ENCODE data around the gene CACNA1H.
"Not testable (repeated sequence)": the region's sequence is repeated elsewhere in the genome, so short reads cannot be mapped to it uniquely, and the experiment has no call there.

The CACNA1H gene

GRCh38 chr16:1241081-1241480 is 88.2 kb downstream of the CACNA1H start:
- not testable (repeated sequence) for DNase-seq (ENCODE audit: low read depth); H3K4me3 ChIP-seq (ENCODE audit: low read depth, low read length)

DNA sequence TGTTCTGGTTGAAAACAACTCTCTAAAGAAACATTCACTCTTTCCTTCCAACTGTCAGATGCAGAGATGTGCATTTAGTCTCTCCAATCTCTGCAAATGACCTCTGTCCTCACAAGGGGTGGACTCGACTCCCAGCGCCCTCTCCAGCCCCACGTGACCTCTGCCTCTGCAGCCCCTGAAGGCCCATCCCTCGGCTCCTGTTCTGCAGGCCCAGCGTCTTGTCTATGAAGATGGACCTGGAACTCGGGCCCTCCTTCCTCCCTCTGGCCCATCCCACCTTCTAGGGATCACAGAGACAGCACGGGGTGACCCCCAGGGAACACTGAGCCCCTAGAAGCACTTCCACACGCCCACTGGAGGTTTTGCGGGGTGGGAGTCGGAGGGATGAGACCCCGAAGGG is 90.5 kb downstream of the CACNA1H start:
- not testable (repeated sequence) for DNase-seq (ENCODE audit: low read depth); H3K4me3 ChIP-seq (ENCODE audit: low read depth, low read length)

- not testable (repeated sequence) for H3K4me3 ChIP-seq (ENCODE audit: low read depth, low read length); DNase-seq (ENCODE audit: low read depth)
Measured at GRCh38 chr16:1243907-1244850, 91.3 kb downstream of the CACNA1H start.

GRCh38 chr16:1244881-1245280 is 92.0 kb downstream of the CACNA1H start:
- TF ChIP-seq CTCF (IDR thresholded peaks at IDR 0.05; ENCODE audit: control insufficient read depth, extremely low read depth, insufficient read depth), result no peak
- no peak for DNase-seq (ENCODE audit: low read depth)
- H3K4me3 ChIP-seq (ENCODE audit: low read depth, low read length), result no peak overlapping the region

- H3K4me3 ChIP-seq (ENCODE audit: low read depth, low read length), result no peak overlapping the region
- DNase-seq (ENCODE audit: low read depth), result no peak
- TF ChIP-seq CTCF (IDR thresholded peaks at IDR 0.05; ENCODE audit: control insufficient read depth, extremely low read depth, insufficient read depth), result no peak
Measured at GRCh38 chr16:1245452-1246020, 92.6 kb downstream of the CACNA1H start.

GRCh38 chr16:1247903-1248537 is 95.1 kb downstream of the CACNA1H start:
- H3K4me3 ChIP-seq (ENCODE audit: low read depth, low read length); DNase-seq (ENCODE audit: low read depth): not testable (repeated sequence)

GRCh38 chr16:1249031-1249755 is 96.3 kb downstream of the CACNA1H start:
- H3K4me3 ChIP-seq (ENCODE audit: low read depth, low read length); DNase-seq (ENCODE audit: low read depth): not testable (repeated sequence)

GRCh38 chr16:1253701-1254364 is 100.9 kb downstream of the CACNA1H start:
- H3K4me3 ChIP-seq (ENCODE audit: low read depth, low read length); DNase-seq (ENCODE audit: low read depth): not testable (repeated sequence)

GRCh38 chr16:1254821-1255220 is 101.9 kb downstream of the CACNA1H start:
- H3K4me3 ChIP-seq (ENCODE audit: low read depth, low read length); DNase-seq (ENCODE audit: low read depth): not testable (repeated sequence)

DNA sequence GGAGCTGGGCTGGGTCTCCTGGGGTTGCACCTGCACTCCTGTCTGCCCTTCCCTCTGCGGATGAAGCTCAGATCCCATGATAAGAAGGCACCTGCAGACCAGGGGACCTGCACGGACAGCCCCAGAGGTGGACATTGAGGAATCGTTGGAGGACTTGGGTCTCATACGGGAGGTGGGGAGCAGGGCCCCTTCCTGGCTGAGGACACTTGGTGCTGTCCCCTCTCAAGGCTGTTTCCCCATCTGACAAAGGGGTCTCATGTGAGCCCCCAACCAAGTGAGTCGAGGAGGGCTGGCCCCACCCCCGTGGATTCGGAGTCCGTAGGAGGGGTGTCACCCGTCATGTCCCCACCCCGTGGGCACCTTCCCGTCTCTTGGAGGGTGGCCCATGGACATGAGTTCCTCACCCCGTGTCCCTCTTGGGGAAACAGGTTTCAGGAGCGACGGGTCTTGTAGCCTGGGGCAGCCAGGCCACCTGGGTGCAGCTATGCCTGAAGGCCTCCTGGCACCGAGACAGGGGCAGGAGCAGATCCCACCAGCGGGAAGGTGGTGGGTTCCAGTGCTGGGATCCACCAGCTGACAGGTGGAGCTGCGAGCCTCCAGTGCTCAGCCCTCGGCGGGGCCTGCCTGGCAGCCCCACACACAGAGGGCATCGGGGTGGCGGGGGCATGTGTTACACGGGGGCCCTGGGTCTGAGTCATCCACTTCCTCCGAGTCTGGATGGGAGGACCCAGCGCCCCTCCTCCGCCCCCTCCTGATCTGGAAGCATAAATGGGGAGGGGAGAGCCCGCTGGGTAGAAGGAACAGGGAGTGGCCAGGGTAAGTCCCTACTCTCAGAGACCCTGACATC is 102.6 kb downstream of the CACNA1H start, which contains the start of gene TPSD1:
Gene TPSD1, plus strand, starts transcription at position 794 of the 847 bp plus-strand sequence. CDS start 212 bp downstream, outside the sequence.
- not testable (repeated sequence) for DNase-seq (ENCODE audit: low read depth); H3K4me3 ChIP-seq (ENCODE audit: low read depth, low read length)

GRCh38 chr16:1256296-1256873 is 103.5 kb downstream of the CACNA1H start:
- not testable (repeated sequence) for DNase-seq (ENCODE audit: low read depth); H3K4me3 ChIP-seq (ENCODE audit: low read depth, low read length)
